ENCODE measurements around the gene ANO9.

ANO9 gene

GRCh38 chr11:387193-387793 is 54.5 kb downstream of the ANO9 start:
- no peak overlapping the region for H3K4me3 ChIP-seq (ENCODE audit: control insufficient read depth, low read depth, low read length)
- TF ChIP-seq, protein P1, sequence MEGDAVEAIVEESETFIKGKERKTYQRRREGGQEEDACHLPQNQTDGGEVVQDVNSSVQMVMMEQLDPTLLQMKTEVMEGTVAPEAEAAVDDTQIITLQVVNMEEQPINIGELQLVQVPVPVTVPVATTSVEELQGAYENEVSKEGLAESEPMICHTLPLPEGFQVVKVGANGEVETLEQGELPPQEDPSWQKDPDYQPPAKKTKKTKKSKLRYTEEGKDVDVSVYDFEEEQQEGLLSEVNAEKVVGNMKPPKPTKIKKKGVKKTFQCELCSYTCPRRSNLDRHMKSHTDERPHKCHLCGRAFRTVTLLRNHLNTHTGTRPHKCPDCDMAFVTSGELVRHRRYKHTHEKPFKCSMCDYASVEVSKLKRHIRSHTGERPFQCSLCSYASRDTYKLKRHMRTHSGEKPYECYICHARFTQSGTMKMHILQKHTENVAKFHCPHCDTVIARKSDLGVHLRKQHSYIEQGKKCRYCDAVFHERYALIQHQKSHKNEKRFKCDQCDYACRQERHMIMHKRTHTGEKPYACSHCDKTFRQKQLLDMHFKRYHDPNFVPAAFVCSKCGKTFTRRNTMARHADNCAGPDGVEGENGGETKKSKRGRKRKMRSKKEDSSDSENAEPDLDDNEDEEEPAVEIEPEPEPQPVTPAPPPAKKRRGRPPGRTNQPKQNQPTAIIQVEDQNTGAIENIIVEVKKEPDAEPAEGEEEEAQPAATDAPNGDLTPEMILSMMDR (conservative IDR thresholded peaks at IDR 0.05; ENCODE audit: control insufficient read depth, insufficient read depth, low read depth, low read length) = no peak
- DNase-seq (ENCODE audit: low read depth) = no peak

GRCh38 chr11:386483-386882 is 55.3 kb downstream of the ANO9 start:
- DNase-seq (ENCODE audit: low read depth) = no peak
- TF ChIP-seq, protein P1 (conservative IDR thresholded peaks at IDR 0.05; ENCODE audit: control insufficient read depth, insufficient read depth, low read depth, low read length) = no peak

GRCh38 chr11:385594-386351 is 56.0 kb downstream of the ANO9 start:
- TF ChIP-seq, protein P1 (conservative IDR thresholded peaks at IDR 0.05; ENCODE audit: control insufficient read depth, insufficient read depth, low read depth, low read length) = no peak
- DNase-seq (ENCODE audit: low read depth) = no peak
- no peak overlapping the region for H3K4me3 ChIP-seq (ENCODE audit: control insufficient read depth, low read depth, low read length)

More at GRCh38 chr11:386483-386882, 55.3 kb downstream of the ANO9 start:
- H3K4me3 ChIP-seq (ENCODE audit: control insufficient read depth, low read depth, low read length) = no peak overlapping the region

- DNase-seq (ENCODE audit: low read depth) = no peak
- TF ChIP-seq, protein P1 (conservative IDR thresholded peaks at IDR 0.05; ENCODE audit: control insufficient read depth, insufficient read depth, low read depth, low read length) = no peak
- no peak overlapping the region for H3K4me3 ChIP-seq (ENCODE audit: control insufficient read depth, low read depth, low read length)
Measured at GRCh38 chr11:384511-384910, 57.3 kb downstream of the ANO9 start.

- no peak for DNase-seq (ENCODE audit: low read depth)
- TF ChIP-seq, protein P1 (conservative IDR thresholded peaks at IDR 0.05; ENCODE audit: control insufficient read depth, insufficient read depth, low read depth, low read length) = no peak
- H3K4me3 ChIP-seq (ENCODE audit: control insufficient read depth, low read depth, low read length) = no peak overlapping the region
Measured at GRCh38 chr11:383431-383830, 58.4 kb downstream of the ANO9 start.

DNA sequence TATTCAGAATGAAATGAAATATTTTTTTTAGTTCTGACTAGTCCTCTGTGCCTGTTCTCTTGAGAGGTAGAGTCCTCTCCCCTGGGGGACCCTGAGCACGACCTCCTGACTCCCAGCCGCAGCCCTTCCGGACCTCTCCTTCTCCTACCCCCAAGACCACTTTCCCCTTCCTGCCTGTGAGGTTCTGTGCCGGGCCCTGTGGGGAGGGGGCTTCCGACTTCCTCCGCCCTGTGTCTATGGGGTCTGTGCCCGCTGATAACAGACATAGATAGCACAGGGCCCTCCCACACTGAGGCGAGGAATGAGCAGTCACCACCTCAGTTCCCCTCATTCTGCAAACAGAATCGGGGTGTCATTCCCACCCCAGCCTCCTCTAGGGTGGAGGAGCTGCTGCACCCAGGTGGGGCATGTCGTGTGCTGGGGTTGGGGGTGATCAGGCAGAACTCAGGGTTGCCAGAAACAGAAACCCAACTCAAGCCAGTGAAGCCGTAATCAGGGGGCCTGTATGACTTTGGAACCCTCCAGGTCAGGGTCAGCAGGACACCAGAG is 59.7 kb downstream of the ANO9 start:
- DNase-seq (ENCODE audit: low read depth) = no peak
- TF ChIP-seq, protein P1 (conservative IDR thresholded peaks at IDR 0.05; ENCODE audit: control insufficient read depth, insufficient read depth, low read depth, low read length) = no peak
- no peak overlapping the region for H3K4me3 ChIP-seq (ENCODE audit: control insufficient read depth, low read depth, low read length)

Data from fibroblast of mammary gland (primary cell).